Caco-2 (cell line): ENCODE results near the gene ROBO1. TPM values are rescaled to one million over a fixed set of nuclear protein-coding genes. Genes with fewer than 3 reads are reported as not detected.

Experiments
- BruUV-seq: library from RNA; stranded (reverse); fragments of 400-500 nt; replicated peaks from 2 replicates; lab custom pipeline; 2021; lab: Mats Ljungman, UMichigan
- CTCF ChIA-PET: fragments of 300-600 bp; sonication (Branson Sonifier 250); formaldehyde crosslinking; loops from one replicate; lab custom pipeline; 2022; ENCODE audit warnings: antibody characterized with exemption; lab: Charles Lee
- POLR2A ChIA-PET: fragments of 300-600 bp; sonication (Branson Sonifier 250); formaldehyde crosslinking; loops from one replicate; lab custom pipeline; 2022; ENCODE audit warnings: antibody characterized with exemption; lab: Charles Lee
- DNase-seq, 2 experiments: peaks; one replicate each; pipeline versions ENCODE4 v3.0.0 to v3.0.0-alpha.2; 2020 to 2022
- H3K27me3 ChIP-seq: replicated peaks from 2 replicates; pipeline ENCODE4 v1.6.0; 2011; ENCODE audit warnings: low read length; ENCODE audit not compliant: control insufficient read depth, insufficient read depth
- H3K36me3 ChIP-seq: 2 replicates; pipeline ENCODE4 v1.5.1; 2011; ENCODE audit warnings: low read length; ENCODE audit not compliant: control insufficient read depth, insufficient read depth
- H3K4me1 ChIP-seq: fragments of 250-450 bp; sonication (Bioruptor Pico); 2 replicates; pipeline ENCODE4 v1.5.1; 2020; ENCODE audit warnings: mild to moderate bottlenecking
- H3K4me3 ChIP-seq: 2 replicates; pipeline ENCODE4 v1.5.1; 2011; ENCODE audit warnings: low read depth, mild to moderate bottlenecking, control low read depth, low read length
- H3K9me3 ChIP-seq: fragments of 250-450 bp; sonication (Bioruptor Pico); 2 replicates; pipeline ENCODE4 v1.5.1; 2020; ENCODE audit warnings: mild to moderate bottlenecking, moderate library complexity
- H3K27ac Mint-ChIP-seq: one replicate; pipeline ENCODE4 v1.8.0; 2022; ENCODE audit warnings: mixed read lengths; ENCODE audit not compliant: unreplicated experiment
- H3K27me3 Mint-ChIP-seq: one replicate; pipeline ENCODE4 v1.8.0; 2022; ENCODE audit warnings: mixed read lengths; ENCODE audit not compliant: insufficient read depth, unreplicated experiment
- H3K36me3 Mint-ChIP-seq: one replicate; pipeline ENCODE4 v1.8.0; 2022; ENCODE audit warnings: mild to moderate bottlenecking, mixed read lengths; ENCODE audit not compliant: insufficient read depth, unreplicated experiment
- H3K4me1 Mint-ChIP-seq: one replicate; pipeline ENCODE4 v1.8.0; 2022; ENCODE audit warnings: low read depth, mixed read lengths; ENCODE audit not compliant: unreplicated experiment
- H3K4me3 Mint-ChIP-seq: one replicate; pipeline ENCODE4 v1.8.0; 2022; ENCODE audit warnings: mild to moderate bottlenecking, moderate library complexity, mixed read lengths; ENCODE audit not compliant: unreplicated experiment
- H3K9me3 Mint-ChIP-seq: one replicate; pipeline ENCODE4 v1.8.0; 2022; ENCODE audit warnings: mixed read lengths; ENCODE audit not compliant: unreplicated experiment
- intact Hi-C: fragments of 100-400 bp; cut with micrococcal nuclease; formaldehyde crosslinking; loops from one replicate; pipeline ENCODE4 v1.10.0; 2022; ENCODE audit not compliant: unreplicated experiment
- total RNA-seq: library from RNA; stranded (reverse); gene quantifications from 2 replicates; pipeline ENCODE4 v1.2.3, GENCODE V29; 2022
- TF ChIP-seq, protein P1 (sequence below), 2 experiments: fragments of 200-600 bp in 1 of 2; IDR thresholded peaks; 1 replicate in 1 of 2; 2 replicates in 1 of 2; pipeline versions ENCODE4 v1.5.1 to v1.8.0; 2011 to 2022; ENCODE audit warnings: antibody characterized with exemption in 1 of 2, control low read depth in 1 of 2, inconsistent platforms in 1 of 2, low read depth in 1 of 2, low read length in 1 of 2, mild to moderate bottlenecking in 1 of 2, moderate library complexity in 1 of 2; ENCODE audit not compliant: insufficient read depth in 1 of 2, severe bottlenecking in 1 of 2, unreplicated experiment in 1 of 2

Gene ROBO1
- total RNA-seq, 1 experiment from 2014 or later: 1.8 TPM

- H3K27me3 Mint-ChIP-seq: peaks cover 4% of the 10 kb centered on the region
- H3K27ac Mint-ChIP-seq: no peak overlapping the region
- intact Hi-C loops: no loop called here
- H3K4me1 ChIP-seq: no peaks in the 10 kb centered on the region
- no peaks in the 10 kb centered on the region for H3K36me3 ChIP-seq
- BruUV-seq: no TSS peak
- H3K36me3 Mint-ChIP-seq: no peaks in the 10 kb centered on the region
- no peaks in the 10 kb centered on the region for H3K9me3 ChIP-seq
- no peaks in the 10 kb centered on the region for H3K4me1 Mint-ChIP-seq
- no peaks in the 10 kb centered on the region for H3K27me3 ChIP-seq
- no peak overlapping the region for H3K4me3 Mint-ChIP-seq
- ChIA-PET CTCF (no interaction called here), POLR2A (no interaction called here)
- DNase-seq: no peak
- TF ChIP-seq, protein P1, sequence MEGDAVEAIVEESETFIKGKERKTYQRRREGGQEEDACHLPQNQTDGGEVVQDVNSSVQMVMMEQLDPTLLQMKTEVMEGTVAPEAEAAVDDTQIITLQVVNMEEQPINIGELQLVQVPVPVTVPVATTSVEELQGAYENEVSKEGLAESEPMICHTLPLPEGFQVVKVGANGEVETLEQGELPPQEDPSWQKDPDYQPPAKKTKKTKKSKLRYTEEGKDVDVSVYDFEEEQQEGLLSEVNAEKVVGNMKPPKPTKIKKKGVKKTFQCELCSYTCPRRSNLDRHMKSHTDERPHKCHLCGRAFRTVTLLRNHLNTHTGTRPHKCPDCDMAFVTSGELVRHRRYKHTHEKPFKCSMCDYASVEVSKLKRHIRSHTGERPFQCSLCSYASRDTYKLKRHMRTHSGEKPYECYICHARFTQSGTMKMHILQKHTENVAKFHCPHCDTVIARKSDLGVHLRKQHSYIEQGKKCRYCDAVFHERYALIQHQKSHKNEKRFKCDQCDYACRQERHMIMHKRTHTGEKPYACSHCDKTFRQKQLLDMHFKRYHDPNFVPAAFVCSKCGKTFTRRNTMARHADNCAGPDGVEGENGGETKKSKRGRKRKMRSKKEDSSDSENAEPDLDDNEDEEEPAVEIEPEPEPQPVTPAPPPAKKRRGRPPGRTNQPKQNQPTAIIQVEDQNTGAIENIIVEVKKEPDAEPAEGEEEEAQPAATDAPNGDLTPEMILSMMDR (IDR thresholded peaks at IDR 0.05; ENCODE audit: insufficient read depth in 1 of 2, low read depth in 1 of 2, low read length in 1 of 2, severe bottlenecking in 1 of 2, unreplicated experiment in 1 of 2): no peak
- no peak overlapping the region for H3K4me3 ChIP-seq
- no peaks in the 10 kb centered on the region for H3K9me3 Mint-ChIP-seq
Measured at GRCh38 chr3:79385211-79385610, 382.6 kb downstream of the ROBO1 start.

DNA sequence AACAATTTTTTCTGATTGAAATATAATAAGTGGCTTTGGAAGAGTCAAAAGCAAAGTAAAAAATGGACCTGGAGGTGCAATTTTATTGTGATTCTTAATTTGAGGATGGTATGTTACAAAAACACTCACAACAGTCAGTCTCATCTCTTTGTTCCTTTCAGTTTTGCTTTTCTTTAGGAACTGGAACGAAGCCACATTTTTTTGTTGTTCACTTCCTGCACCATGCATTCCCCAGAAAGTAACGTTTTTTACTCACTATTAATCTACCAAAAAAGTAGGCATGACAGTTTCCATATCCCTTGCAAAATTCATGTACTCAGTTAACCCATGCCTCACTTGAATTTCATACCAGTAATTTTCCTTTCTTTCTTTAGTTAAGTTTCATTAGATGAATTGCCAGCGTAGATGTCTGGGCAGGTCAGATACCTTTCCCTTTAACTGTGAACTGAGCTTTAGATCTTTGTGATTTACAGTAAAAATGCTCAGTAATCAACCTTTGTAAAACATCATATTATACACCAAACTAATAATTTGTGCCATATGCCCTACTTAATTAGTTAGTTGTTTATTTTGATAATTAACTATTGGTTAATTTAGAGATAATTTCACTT lies 384.3 kb downstream of the ROBO1 start:
- Histone ChIP-seq H3K4me1 (no peaks in the 10 kb centered on the region), H3K9me3 (no peaks in the 10 kb centered on the region), H3K4me3 (no peak overlapping the region), H3K27me3 (no peaks in the 10 kb centered on the region), H3K36me3 (no peaks in the 10 kb centered on the region)
- ChIA-PET POLR2A (no interaction called here), CTCF (no interaction called here)
- Mint-ChIP-seq H3K27ac (no peak overlapping the region), H3K4me1 (no peaks in the 10 kb centered on the region), H3K9me3 (no peaks in the 10 kb centered on the region), H3K4me3 (no peak overlapping the region), H3K36me3 (no peaks in the 10 kb centered on the region), H3K27me3 (peaks cover 4% of the 10 kb centered on the region)
- no peak for DNase-seq
- BruUV-seq: no TSS peak
- intact Hi-C loops: no loop called here
- TF ChIP-seq, protein P1 (IDR thresholded peaks at IDR 0.05; ENCODE audit: insufficient read depth in 1 of 2, low read depth in 1 of 2, low read length in 1 of 2, severe bottlenecking in 1 of 2, unreplicated experiment in 1 of 2): no peak

DNA sequence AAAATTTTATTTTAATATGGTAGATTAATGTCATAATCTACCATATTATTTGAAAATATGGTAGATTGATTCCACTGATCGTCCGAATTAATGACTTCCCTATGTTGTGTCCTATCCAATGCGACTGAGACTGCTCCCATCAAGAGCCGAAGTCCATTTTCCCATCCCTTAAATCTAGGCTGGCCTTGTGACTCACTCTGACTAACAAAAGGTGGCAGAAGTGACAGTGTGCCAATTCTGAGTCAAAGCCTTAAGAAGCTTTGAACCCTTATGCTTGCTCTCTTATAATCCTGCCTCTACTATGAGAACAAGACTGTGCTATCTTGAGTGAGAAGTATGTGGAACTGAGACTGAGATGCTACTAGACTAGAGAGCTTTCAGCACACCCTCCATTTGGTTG lies 387.2 kb downstream of the ROBO1 start:
- no peak overlapping the region for H3K4me3 ChIP-seq
- BruUV-seq: no TSS peak
- POLR2A ChIA-PET: no interaction called here
- CTCF ChIA-PET: no interaction called here
- H3K27me3 ChIP-seq: no peaks in the 10 kb centered on the region
- Mint-ChIP-seq H3K4me3 (no peak overlapping the region), H3K9me3 (no peaks in the 10 kb centered on the region), H3K27ac (no peak overlapping the region), H3K27me3 (peaks cover 4% of the 10 kb centered on the region), H3K36me3 (no peaks in the 10 kb centered on the region), H3K4me1 (no peaks in the 10 kb centered on the region)
- H3K9me3 ChIP-seq: no peaks in the 10 kb centered on the region
- H3K4me1 ChIP-seq: no peaks in the 10 kb centered on the region
- TF ChIP-seq, protein P1 (IDR thresholded peaks at IDR 0.05; ENCODE audit: insufficient read depth in 1 of 2, low read depth in 1 of 2, low read length in 1 of 2, severe bottlenecking in 1 of 2, unreplicated experiment in 1 of 2): no peak
- no peak for DNase-seq
- intact Hi-C loops: no loop called here
- H3K36me3 ChIP-seq: no peaks in the 10 kb centered on the region
